Posterior vena cava (tissue), 2 donors: Measurements from ENCODE around the gene SH3BP1. TPM values are rescaled to one million over a fixed set of nuclear protein-coding genes. Genes with fewer than 3 reads are reported as not detected.
A peak's percentile ranks its signal among the peaks of the same experiment; 100 is the strongest.

Experiments used
- DNase-seq: peaks from one replicate; pipeline ENCODE4 v3.0.0-alpha.2; 2020; ENCODE audit warnings: low spot score
- intact Hi-C, 2 donors: fragments of 100-400 bp; cut with DNase I; formaldehyde crosslinking; loops; one replicate each; pipeline versions ENCODE4 v1.14.1 to v1.14.2; 2022 to 2023
- total RNA-seq, 2 donors: library from RNA; stranded (reverse); fragmentation: NEBNext Ultra II Directional; extraction: Animal tissue kit (Norgen Biotek cat#: 25700); gene quantifications; one replicate each; pipeline ENCODE4 v1.2.1, GENCODE V29; 2021
- donor health status: DM: yes; HTN: yes; CAD: no.
- donor health status: DM: yes; HTN: yes; CAD: no.

SH3BP1 gene
- total RNA-seq, 2 donors from 2014 or later: 7.2 to 7.4 TPM

- intact Hi-C loops: no loop called here
Measured at GRCh38 chr22:37630839-37631435, 8.5 kb upstream of the SH3BP1 start.

GRCh38 chr22:37631448-37632173, 7.9 kb upstream of the SH3BP1 start:
- intact Hi-C loops: no loop called here
- DNase-seq: no peak

More at GRCh38 chr22:37630839-37631435, 8.5 kb upstream of the SH3BP1 start:
- DNase-seq: no peak

GRCh38 chr22:37632174-37633088, 7.0 kb upstream of the SH3BP1 start:
- intact Hi-C loops: no loop called here
- DNase-seq: no peak

GRCh38 chr22:37633089-37633624, 6.3 kb upstream of the SH3BP1 start:
- no peak for DNase-seq
- intact Hi-C loops: no loop called here

GRCh38 chr22:37633625-37634416, 5.6 kb upstream of the SH3BP1 start:
- peak; percentile 96 for DNase-seq
- intact Hi-C loops: no loop called here

GRCh38 chr22:37634417-37634924, 5.0 kb upstream of the SH3BP1 start:
- DNase-seq: no peak

GRCh38 chr22:37635157-37635556, 4.3 kb upstream of the SH3BP1 start:
- no peak for DNase-seq
- intact Hi-C loops: loop anchor here in 1 of 2 donors (5.0 kb wide), 1 partner anchor 167 kb away; no protein-coding TSS in a partner anchor

More at GRCh38 chr22:37634417-37634924, 5.0 kb upstream of the SH3BP1 start:
- intact Hi-C loops: no loop called here

GRCh38 chr22:37636186-37636948, 3.1 kb upstream of the SH3BP1 start:
- no peak for DNase-seq
- intact Hi-C loops: loop anchor here in 1 of 2 donors (5.0 kb wide), 1 partner anchor 166 kb away; no protein-coding TSS in a partner anchor

- intact Hi-C loops: loop anchor here in 1 of 2 donors (5.0 kb wide), 1 partner anchor 165 kb away; no protein-coding TSS in a partner anchor
- no peak for DNase-seq
Measured at GRCh38 chr22:37636949-37637273, 2.6 kb upstream of the SH3BP1 start.

GRCh38 chr22:37638391-37639069, 939 bp upstream of the SH3BP1 start:
- DNase-seq: no peak
- intact Hi-C loops: loop anchor here in 1 of 2 donors (5.0 kb wide), 1 partner anchor 164 kb away; no protein-coding TSS in a partner anchor

GRCh38 chr22:37639771-37640590, 512 bp downstream of the SH3BP1 start:
- no peak for DNase-seq

GRCh38 chr22:37640591-37641560, 1.4 kb downstream of the SH3BP1 start:
- no peak for DNase-seq
- intact Hi-C loops: loop anchor here in 1 of 2 donors (5.0 kb wide), 1 partner anchor 41 kb away; no protein-coding TSS in a partner anchor

More at GRCh38 chr22:37639771-37640590, 512 bp downstream of the SH3BP1 start:
- intact Hi-C loops: loop anchor here in 1 of 2 donors (5.0 kb wide), 2 partner anchors 42 to 162 kb away; no protein-coding TSS in a partner anchor

- DNase-seq: no peak
- intact Hi-C loops: loop anchor here in 1 of 2 donors (5.0 kb wide), 1 partner anchor 41 kb away; no protein-coding TSS in a partner anchor
Measured at GRCh38 chr22:37641561-37641949, 2.1 kb downstream of the SH3BP1 start.

GRCh38 chr22:37643225-37643847, 3.9 kb downstream of the SH3BP1 start:
- DNase-seq: peak; percentile 96
- intact Hi-C loops: loop anchor here in 1 of 2 donors (5.0 kb wide), 1 partner anchor 39 kb away; no protein-coding TSS in a partner anchor
